Stimulated activated CD4-positive, alpha-beta T cell treated with anti-CD3 and anti-CD28 coated beads, Interleukin-4, amount 100 ng/mL, for 4 hours (primary cell): Measurements from ENCODE around the gene SMURF2.
"Not testable (repeated sequence)": the region's sequence is repeated elsewhere in the genome, so short reads cannot be mapped to it uniquely, and the experiment has no call there.

Experiments used
- DNase-seq, 2 experiments: peaks; one replicate each; pipeline ENCODE4 v3.0.0-alpha.2; 2020

The SMURF2 gene

GRCh38 chr17:64591944-64592343, 70.2 kb downstream of the SMURF2 start:
- no peak for DNase-seq

GRCh38 chr17:64585146-64585545, 77.0 kb downstream of the SMURF2 start:
- DNase-seq = no peak

GRCh38 chr17:64583038-64583437, 79.1 kb downstream of the SMURF2 start:
- no peak for DNase-seq

- no peak for DNase-seq
Measured at GRCh38 chr17:64580384-64581315, 81.5 kb downstream of the SMURF2 start.

GRCh38 chr17:64579917-64580316, 82.2 kb downstream of the SMURF2 start:
- DNase-seq = no peak

GRCh38 chr17:64577025-64577424, 85.1 kb downstream of the SMURF2 start:
- DNase-seq = not testable (repeated sequence)

- DNase-seq = no peak
Measured at GRCh38 chr17:64575431-64575830, 86.7 kb downstream of the SMURF2 start.

GRCh38 chr17:64574646-64575045, 87.5 kb downstream of the SMURF2 start:
- DNase-seq = no peak

- no peak for DNase-seq
Measured at GRCh38 chr17:64573214-64573613, 88.9 kb downstream of the SMURF2 start.

- no peak for DNase-seq
Measured at GRCh38 chr17:64572682-64573154, 89.4 kb downstream of the SMURF2 start.

GRCh38 chr17:64571746-64572145, 90.4 kb downstream of the SMURF2 start:
- DNase-seq = no peak

- DNase-seq = no peak
Measured at GRCh38 chr17:64565563-64565962, 96.5 kb downstream of the SMURF2 start.

- DNase-seq = no peak
Measured at GRCh38 chr17:64564098-64564497, 98.0 kb downstream of the SMURF2 start.

GRCh38 chr17:64555281-64555680, 106.8 kb downstream of the SMURF2 start:
- no peak for DNase-seq

GRCh38 chr17:64554028-64554637, 108.0 kb downstream of the SMURF2 start:
- no peak for DNase-seq

GRCh38 chr17:64551461-64551860, 110.6 kb downstream of the SMURF2 start:
- DNase-seq = no peak

- DNase-seq = no peak
Measured at GRCh38 chr17:64547319-64547718, 114.8 kb downstream of the SMURF2 start.

- DNase-seq = no peak
Measured at GRCh38 chr17:64546716-64547115, 115.4 kb downstream of the SMURF2 start.

GRCh38 chr17:64544742-64545141, 117.4 kb downstream of the SMURF2 start:
- no peak for DNase-seq

GRCh38 chr17:64540118-64540776, 121.9 kb downstream of the SMURF2 start:
- DNase-seq = no peak

GRCh38 chr17:64538508-64539130, 123.5 kb downstream of the SMURF2 start:
- DNase-seq = no peak

- no peak for DNase-seq
Measured at GRCh38 chr17:64537488-64537887, 124.6 kb downstream of the SMURF2 start.

GRCh38 chr17:64536913-64537312, 125.2 kb downstream of the SMURF2 start:
- no peak for DNase-seq
